ENCODE data around the gene SNAP23. TPM values are rescaled to one million over a fixed set of nuclear protein-coding genes. Genes with fewer than 3 reads are reported as not detected.

The SNAP23 gene
- total and polyA plus RNA-seq, 2 of the 8 experiments (the other 6 are each of a cell fraction or from before 2014, with no cell fraction given), result 58.0 to 72.8 TPM

- TF ChIP-seq EP300 (IDR thresholded peaks at IDR 0.05; ENCODE audit: borderline replicate concordance in 1 of 2, low read depth in 2 of 2, low read length in 2 of 2), result no peak
- no peak for TF ChIP-seq BACH1 (IDR thresholded peaks at IDR 0.05; ENCODE audit: low read length)
- no peak for TF ChIP-seq KDM1A (IDR thresholded peaks at IDR 0.05; ENCODE audit: borderline replicate concordance, low read length)
- no peak for TF ChIP-seq SIN3A (conservative IDR thresholded peaks at IDR 0.05 in 1 of 2, IDR thresholded peaks at IDR 0.05 in 1 of 2; ENCODE audit: low read depth in 1 of 2, low read length in 2 of 2)
- TF ChIP-seq MAFK (IDR thresholded peaks at IDR 0.05; ENCODE audit: low read depth, low read length), result no peak
- no peak overlapping the region for H2AK5ac ChIP-seq (ENCODE audit: low read depth, low read length)
- no peaks in the 10 kb centered on the region for H3K9me3 ChIP-seq (ENCODE audit: insufficient read depth in 2 of 2, low read depth in 1 of 2, low read length in 1 of 2)
- no peak overlapping the region for H3K4ac ChIP-seq (replicated peaks; ENCODE audit: insufficient read length, low read depth, low read length)
- no peak overlapping the region for H2AFZ ChIP-seq (ENCODE audit: low read length)
- no peak overlapping the region for H3K14ac ChIP-seq (ENCODE audit: insufficient read length)
- H3K4me2 ChIP-seq (ENCODE audit: insufficient read depth in 1 of 2, low read depth in 2 of 2, low read length in 2 of 2), result no peak overlapping the region
- no peak overlapping the region for H4K8ac ChIP-seq (ENCODE audit: extremely low read depth, insufficient read depth, low read length)
- H3K23ac ChIP-seq (ENCODE audit: insufficient read length), result no peak overlapping the region
- peaks cover 0 to 2% of the 10 kb centered on the region in 2 experiments for H4K20me1 ChIP-seq (replicated peaks in 1 of 2; ENCODE audit: control insufficient read depth in 1 of 2, insufficient read depth in 2 of 2, low read length in 2 of 2)
- DNase-seq (ENCODE audit: low read depth in 1 of 2, low spot score in 2 of 2), result no peak
- FAIRE-seq, result no peak
- ChIA-PET CTCF (ENCODE audit: partially characterized antibody) (interaction anchor here (0.6 kb wide), 1 partner anchor 123 kb away, joined by 3 read pairs; no protein-coding TSS in a partner anchor), POLR2A (ENCODE audit: partially characterized antibody) (no interaction called here)
- H3K9ac ChIP-seq (replicated peaks in 1 of 4; ENCODE audit: extremely low read depth in 1 of 4, low read depth in 3 of 4, low read length in 3 of 4), result no peak overlapping the region
- peaks cover 0 to 6% (median under 1%) of the 10 kb centered on the region in 4 experiments; a peak in 2 of 8 replicates for H3K36me3 ChIP-seq (ENCODE audit: control insufficient read depth in 2 of 4, insufficient read depth in 4 of 4, low read length in 3 of 4)
- no peaks in the 10 kb centered on the region for H3K27me3 ChIP-seq (replicated peaks in 1 of 4; ENCODE audit: control insufficient read depth in 3 of 4, extremely low read depth in 1 of 4, insufficient read depth in 3 of 4, low read length in 3 of 4)
- H2BK12ac ChIP-seq (ENCODE audit: low read depth, low read length), result no peak overlapping the region
- H3K27ac ChIP-seq (ENCODE audit: low read depth, low read length), result no peak overlapping the region
- no peak overlapping the region for H2BK5ac ChIP-seq (ENCODE audit: low read depth, low read length)
- H2BK20ac ChIP-seq (ENCODE audit: low read length), result no peak overlapping the region
- H3K23me2 ChIP-seq (ENCODE audit: low read depth, low read length), result no peaks in the 10 kb centered on the region
- H3K79me2 ChIP-seq (ENCODE audit: control insufficient read depth in 1 of 2, insufficient read depth in 2 of 2, low read length in 2 of 2), result peaks cover 0 to 20% of the 10 kb centered on the region in 2 experiments; a peak in 1 of 4 replicates
- no peak overlapping the region for H4K5ac ChIP-seq (ENCODE audit: insufficient read length, low read depth, low read length)
- no peak overlapping the region for H3K4me3 ChIP-seq (ENCODE audit: extremely low read depth in 1 of 4, insufficient read depth in 2 of 4, low read depth in 3 of 4, low read length in 4 of 4)
- no peak overlapping the region for H2BK120ac ChIP-seq (replicated peaks; ENCODE audit: low read depth, low read length)
- no peak overlapping the region for H3K18ac ChIP-seq (ENCODE audit: extremely low read depth, low read length)
- WGBS, 2 experiments (ENCODE audit: extremely low coverage in 1 of 2, insufficient coverage in 1 of 2, insufficient read length in 1 of 2, insufficient replicate concordance in 2 of 2, low coverage in 1 of 2, low lambda C conversion rate in 2 of 2, missing lambda C conversion rate in 1 of 2), result 91% methylated on average over 9 of the region's 9 CpGs; no CpG with 5 or more reads in 1 of the 2 experiments
- H4K91ac ChIP-seq (replicated peaks; ENCODE audit: insufficient read length, low read length), result no peak overlapping the region
- no peak overlapping the region for H3K56ac ChIP-seq (replicated peaks; ENCODE audit: insufficient read length, low read depth, low read length)
- peaks cover 5% of the 10 kb centered on the region for H3K79me1 ChIP-seq (ENCODE audit: low read depth, low read length)
- H3K4me1 ChIP-seq (replicated peaks in 1 of 4; ENCODE audit: control insufficient read depth in 3 of 4, insufficient read depth in 4 of 4, low read length in 3 of 4), result no peaks in the 10 kb centered on the region
- no peak overlapping the region for H2BK15ac ChIP-seq (ENCODE audit: low read length)
Observed at GRCh38 chr15:42508263-42508690, 12.8 kb downstream of the SNAP23 start.

Measured in H1 (cell line).